WTC11 (cell line): ENCODE data around the gene PROSER3. TPM values are rescaled to one million over a fixed set of nuclear protein-coding genes. Genes with fewer than 3 reads are reported as not detected.

Source experiments
- ATAC-seq: fragments of 200-7000 bp; cut with Tn5 transposase; 2 replicates; pipeline ENCODE4 v1.10.0; 2021; ENCODE audit warnings: mild to moderate bottlenecking, moderate library complexity
- CTCF ChIA-PET: fragments of 300-600 bp; sonication (Branson Sonifier 250); formaldehyde crosslinking; loops from one replicate; lab custom pipeline; 2021; ENCODE audit warnings: antibody characterized with exemption; lab: Charles Lee
- POLR2A ChIA-PET: fragments of 350-600 bp; sonication (Branson Sonifier 250); formaldehyde crosslinking; loops from one replicate; lab custom pipeline; 2021; ENCODE audit warnings: antibody characterized with exemption; lab: Charles Lee
- DNase-seq: peaks from one replicate; pipeline ENCODE4 v3.0.0; 2021; ENCODE audit warnings: low spot score
- H3K27ac Mint-ChIP-seq: 2 replicates; pipeline ENCODE4 v1.8.0; 2021; ENCODE audit warnings: mixed read lengths
- H3K27me3 Mint-ChIP-seq: 2 replicates; pipeline ENCODE4 v1.8.0; 2021; ENCODE audit warnings: low read depth, mild to moderate bottlenecking, moderate library complexity, mixed read lengths
- H3K36me3 Mint-ChIP-seq: 2 replicates; pipeline ENCODE4 v1.8.0; 2021; ENCODE audit warnings: mixed read lengths
- H3K4me1 Mint-ChIP-seq: 2 replicates; pipeline ENCODE4 v1.8.0; 2022; ENCODE audit warnings: mixed read lengths
- H3K4me3 Mint-ChIP-seq: 2 replicates; pipeline ENCODE4 v1.8.0; 2021; ENCODE audit warnings: mild to moderate bottlenecking, moderate library complexity, mixed read lengths
- H3K9me3 Mint-ChIP-seq: 2 replicates; pipeline ENCODE4 v1.8.0; 2021; ENCODE audit warnings: mixed read lengths
- AFF4 ChIP-seq: sonication (generic); formaldehyde crosslinking; IDR thresholded peaks from 2 replicates; pipeline ENCODE4 v1.8.1; 2023; ENCODE audit warnings: mild to moderate bottlenecking, missing genetic modification reagents, borderline replicate concordance
- CDX4 ChIP-seq: fragments of 250-450 bp; sonication (Bioruptor Pico); IDR thresholded peaks from 2 replicates; pipeline ENCODE4 v1.9.0; 2021; ENCODE audit warnings: moderate library complexity, mild to moderate bottlenecking, inconsistent platforms, borderline replicate concordance
- E2F4 ChIP-seq: sonication (generic); formaldehyde crosslinking; IDR thresholded peaks from 2 replicates; pipeline ENCODE4 v1.8.1; 2022; ENCODE audit warnings: low read depth, mild to moderate bottlenecking, moderate library complexity, missing genetic modification reagents, borderline replicate concordance
- FOXK1 ChIP-seq: sonication (generic); formaldehyde crosslinking; IDR thresholded peaks from 2 replicates; pipeline ENCODE4 v1.8.0; 2022; ENCODE audit warnings: mild to moderate bottlenecking, moderate library complexity, missing genetic modification reagents
- KAT7 ChIP-seq: sonication (generic); formaldehyde crosslinking; IDR thresholded peaks from 2 replicates; pipeline ENCODE4 v1.8.1; 2023; ENCODE audit warnings: missing genetic modification reagents, mild to moderate bottlenecking, borderline replicate concordance
- NFE2L1 ChIP-seq: sonication (generic); formaldehyde crosslinking; IDR thresholded peaks from 2 replicates; pipeline ENCODE4 v1.8.1; 2023; ENCODE audit warnings: missing genetic modification reagents
- NR1H2 ChIP-seq: sonication (generic); formaldehyde crosslinking; IDR thresholded peaks from 2 replicates; pipeline ENCODE4 v1.9.0; 2021; ENCODE audit warnings: mild to moderate bottlenecking, moderate library complexity, missing genetic modification reagents
- NR2C2 ChIP-seq: sonication (generic); formaldehyde crosslinking; IDR thresholded peaks from 2 replicates; pipeline ENCODE4 v1.8.0; 2022; ENCODE audit warnings: mild to moderate bottlenecking, missing genetic modification reagents
- SMAD4 ChIP-seq: sonication (generic); formaldehyde crosslinking; IDR thresholded peaks from 2 replicates; pipeline ENCODE4 v1.8.0; 2022; ENCODE audit warnings: mild to moderate bottlenecking, missing genetic modification reagents
- TCF7 ChIP-seq: sonication (generic); formaldehyde crosslinking; IDR thresholded peaks from 2 replicates; pipeline ENCODE4 v1.8.0; 2022; ENCODE audit warnings: mild to moderate bottlenecking, low read depth, missing genetic modification reagents, moderate library complexity
- TP53 ChIP-seq: sonication (generic); formaldehyde crosslinking; IDR thresholded peaks from 2 replicates; pipeline ENCODE4 v1.8.1; 2023; ENCODE audit warnings: mild to moderate bottlenecking, missing genetic modification reagents
- ZNF317 ChIP-seq: sonication (generic); formaldehyde crosslinking; IDR thresholded peaks from 2 replicates; pipeline ENCODE4 v1.8.1; 2023; ENCODE audit warnings: low read depth, mild to moderate bottlenecking, moderate library complexity, missing genetic modification reagents, borderline replicate concordance
- total RNA-seq: library from RNA; stranded (reverse); gene quantifications from 3 replicates; pipeline ENCODE4 v1.2.3, GENCODE V29; 2021
- TF ChIP-seq, protein P1 (sequence below): sonication (generic); formaldehyde crosslinking; IDR thresholded peaks from 2 replicates; pipeline ENCODE4 v1.8.1; 2023; ENCODE audit warnings: mild to moderate bottlenecking, missing genetic modification reagents
- TF ChIP-seq, protein P2 (sequence below): fragments of 250-450 bp; sonication (Bioruptor Pico); IDR thresholded peaks from 2 replicates; pipeline ENCODE4 v1.9.0; 2021; ENCODE audit warnings: mild to moderate bottlenecking
- TF ChIP-seq, protein P3 (sequence below): fragments of 250-450 bp; sonication (Bioruptor Pico); conservative IDR thresholded peaks from 2 replicates; pipeline ENCODE4 v1.9.0; 2021; ENCODE audit warnings: mild to moderate bottlenecking
- TF ChIP-seq, protein P4 (sequence below): sonication (generic); formaldehyde crosslinking; IDR thresholded peaks from 2 replicates; pipeline ENCODE4 v1.8.0; 2023; ENCODE audit warnings: missing genetic modification reagents
- TF ChIP-seq, protein P5 (sequence below): sonication (generic); formaldehyde crosslinking; IDR thresholded peaks from 2 replicates; pipeline ENCODE4 v1.8.1; 2022; ENCODE audit warnings: mild to moderate bottlenecking, moderate library complexity, missing genetic modification reagents
- TF ChIP-seq, protein P6 (sequence below): sonication (generic); formaldehyde crosslinking; IDR thresholded peaks from 2 replicates; pipeline ENCODE4 v1.8.1; 2022; ENCODE audit warnings: mild to moderate bottlenecking, missing genetic modification reagents, moderate library complexity, borderline replicate concordance

Gene PROSER3
- total RNA-seq, 1 experiment from 2014 or later = 32.9 TPM

GRCh38 chr19:35750167-35750566 lies 7.8 kb upstream of the PROSER3 start:
- no peaks in the 10 kb centered on the region for H3K36me3 Mint-ChIP-seq
- POLR2A ChIA-PET = no interaction called here
- H3K4me3 Mint-ChIP-seq = peak overlapping the region; percentile 33; the same call in 1 of the 2 replicates
- no peak overlapping the region for H3K27ac Mint-ChIP-seq
- H3K9me3 Mint-ChIP-seq = no peaks in the 10 kb centered on the region
- peaks cover 6% of the 10 kb centered on the region for H3K27me3 Mint-ChIP-seq
- TF ChIP-seq TCF7 (CRISPR knock-in tag) = no peak
- no peak for TF ChIP-seq KAT7 (CRISPR knock-in tag)
- no peak for TF ChIP-seq SMAD4 (CRISPR knock-in tag)
- TF ChIP-seq, protein P1, sequence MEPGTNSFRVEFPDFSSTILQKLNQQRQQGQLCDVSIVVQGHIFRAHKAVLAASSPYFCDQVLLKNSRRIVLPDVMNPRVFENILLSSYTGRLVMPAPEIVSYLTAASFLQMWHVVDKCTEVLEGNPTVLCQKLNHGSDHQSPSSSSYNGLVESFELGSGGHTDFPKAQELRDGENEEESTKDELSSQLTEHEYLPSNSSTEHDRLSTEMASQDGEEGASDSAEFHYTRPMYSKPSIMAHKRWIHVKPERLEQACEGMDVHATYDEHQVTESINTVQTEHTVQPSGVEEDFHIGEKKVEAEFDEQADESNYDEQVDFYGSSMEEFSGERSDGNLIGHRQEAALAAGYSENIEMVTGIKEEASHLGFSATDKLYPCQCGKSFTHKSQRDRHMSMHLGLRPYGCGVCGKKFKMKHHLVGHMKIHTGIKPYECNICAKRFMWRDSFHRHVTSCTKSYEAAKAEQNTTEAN (CRISPR knock-in tag) = no peak
- TF ChIP-seq AFF4 (CRISPR knock-in tag) = no peak
- TF ChIP-seq NR1H2 = no peak
- no peak for TF ChIP-seq E2F4
- no peak for TF ChIP-seq TP53 (CRISPR knock-in tag)
- TF ChIP-seq, protein P2, sequence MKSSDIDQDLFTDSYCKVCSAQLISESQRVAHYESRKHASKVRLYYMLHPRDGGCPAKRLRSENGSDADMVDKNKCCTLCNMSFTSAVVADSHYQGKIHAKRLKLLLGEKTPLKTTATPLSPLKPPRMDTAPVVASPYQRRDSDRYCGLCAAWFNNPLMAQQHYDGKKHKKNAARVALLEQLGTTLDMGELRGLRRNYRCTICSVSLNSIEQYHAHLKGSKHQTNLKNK (CRISPR knock-in tag) = no peak
- no peak for TF ChIP-seq ZNF317 (CRISPR knock-in tag)
- TF ChIP-seq, protein P3, sequence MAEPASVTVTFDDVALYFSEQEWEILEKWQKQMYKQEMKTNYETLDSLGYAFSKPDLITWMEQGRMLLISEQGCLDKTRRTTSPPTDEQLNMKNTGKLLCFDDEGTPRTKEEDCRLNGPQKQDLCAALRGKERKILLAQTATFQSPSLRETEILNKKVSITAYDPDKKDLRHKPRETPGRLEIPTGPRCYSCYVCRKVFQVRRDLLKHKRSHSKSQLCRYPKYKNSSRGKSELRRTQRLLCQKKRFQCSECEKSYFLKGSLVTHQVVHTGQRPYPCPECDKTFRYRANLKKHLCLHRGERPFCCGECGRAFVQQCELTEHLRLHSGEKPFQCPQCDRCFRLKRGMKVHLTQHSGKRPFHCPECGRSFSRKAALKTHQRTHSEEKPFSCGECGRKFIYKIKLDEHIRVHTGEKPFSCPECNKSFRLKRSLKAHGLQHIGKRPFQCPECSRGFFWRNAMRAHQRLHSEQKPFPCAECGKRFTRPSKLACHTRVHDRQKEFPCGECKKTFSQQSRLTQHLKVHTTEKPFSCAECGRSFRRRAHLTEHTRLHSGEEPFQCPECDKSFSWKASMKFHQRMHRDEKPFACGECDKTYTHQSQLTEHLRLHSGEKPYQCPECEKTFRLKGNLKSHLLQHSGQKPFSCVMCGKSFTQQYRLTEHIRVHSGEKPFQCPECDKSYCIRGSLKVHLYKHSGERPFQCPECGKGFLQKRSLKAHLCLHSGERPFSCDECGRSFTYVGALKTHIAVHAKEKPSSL = no peak
- no peak for TF ChIP-seq CDX4 (CRISPR knock-in tag)
- no peak for ATAC-seq
- no peak for DNase-seq
- CTCF ChIA-PET = interaction anchor here (1.1 kb wide), 1 partner anchor 34 kb away, joined by 3 read pairs; no protein-coding TSS in a partner anchor
- peaks cover 18% of the 10 kb centered on the region for H3K4me1 Mint-ChIP-seq

DNA sequence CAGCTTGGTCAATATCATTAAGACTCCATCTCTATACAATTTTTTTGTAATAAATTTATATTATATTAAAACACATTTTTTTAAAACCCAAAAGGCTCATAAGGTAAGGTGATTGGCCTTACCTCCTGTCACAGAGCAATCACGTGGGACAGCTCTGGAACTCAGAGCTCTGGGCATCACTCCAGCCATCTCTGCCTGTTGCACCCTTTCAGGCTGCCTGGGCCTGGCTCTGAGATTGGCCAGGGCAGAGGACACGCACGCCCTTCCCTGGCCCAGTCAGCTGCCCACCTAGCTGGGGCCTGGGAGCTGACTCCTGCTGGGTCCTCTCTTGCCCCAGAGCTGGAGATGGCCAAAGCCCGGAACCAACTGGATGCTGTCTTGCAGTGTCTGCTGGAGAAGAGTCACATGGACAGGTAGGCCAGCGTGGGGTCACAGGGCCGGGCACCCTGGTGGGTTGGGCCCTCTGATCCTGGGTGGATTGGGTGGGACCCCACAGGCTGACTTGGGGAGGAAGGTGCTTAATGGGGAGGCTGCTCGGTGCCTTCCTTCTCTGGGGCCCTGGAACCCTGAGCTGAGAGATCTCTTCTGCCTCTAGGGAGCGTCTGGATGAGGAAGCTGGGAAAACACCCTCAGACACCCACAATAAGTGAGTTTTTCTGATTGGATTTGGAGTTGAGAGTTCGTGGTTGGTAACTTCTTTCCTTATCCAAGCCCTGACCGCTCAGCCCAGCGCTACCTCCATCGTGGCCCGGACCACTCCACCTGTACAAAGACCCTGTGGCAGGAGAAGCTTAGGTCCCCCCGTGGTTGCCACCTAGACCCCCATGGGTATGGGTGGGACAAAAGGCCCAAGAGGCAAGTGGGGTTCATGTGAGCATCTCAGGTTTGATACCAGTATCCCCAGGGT lies 5.9 kb upstream of the PROSER3 start:
- Mint-ChIP-seq H3K4me1 (peaks cover 19% of the 10 kb centered on the region), H3K27ac (no peak overlapping the region), H3K27me3 (peaks cover 22% of the 10 kb centered on the region), H3K9me3 (no peaks in the 10 kb centered on the region), H3K36me3 (no peaks in the 10 kb centered on the region), H3K4me3 (no peak overlapping the region)
- no peak for DNase-seq
- ChIA-PET POLR2A (interaction anchor here (1.6 kb wide), 1 partner anchor 118 kb away, joined by 4 read pairs; no protein-coding TSS in a partner anchor), CTCF (interaction anchor here (0.6 to 1.2 kb wide), 3 partner anchors 32 to 108 kb away, joined by 3 read pairs; no protein-coding TSS in a partner anchor)
- no peak for ATAC-seq
- TF ChIP-seq NR2C2 (CRISPR knock-in tag) = no peak
- TF ChIP-seq NFE2L1 = no peak
- TF ChIP-seq, protein P4, sequence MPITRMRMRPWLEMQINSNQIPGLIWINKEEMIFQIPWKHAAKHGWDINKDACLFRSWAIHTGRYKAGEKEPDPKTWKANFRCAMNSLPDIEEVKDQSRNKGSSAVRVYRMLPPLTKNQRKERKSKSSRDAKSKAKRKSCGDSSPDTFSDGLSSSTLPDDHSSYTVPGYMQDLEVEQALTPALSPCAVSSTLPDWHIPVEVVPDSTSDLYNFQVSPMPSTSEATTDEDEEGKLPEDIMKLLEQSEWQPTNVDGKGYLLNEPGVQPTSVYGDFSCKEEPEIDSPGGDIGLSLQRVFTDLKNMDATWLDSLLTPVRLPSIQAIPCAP (CRISPR knock-in tag) = no peak
- no peak for TF ChIP-seq TCF7 (CRISPR knock-in tag)
- TF ChIP-seq, protein P5, sequence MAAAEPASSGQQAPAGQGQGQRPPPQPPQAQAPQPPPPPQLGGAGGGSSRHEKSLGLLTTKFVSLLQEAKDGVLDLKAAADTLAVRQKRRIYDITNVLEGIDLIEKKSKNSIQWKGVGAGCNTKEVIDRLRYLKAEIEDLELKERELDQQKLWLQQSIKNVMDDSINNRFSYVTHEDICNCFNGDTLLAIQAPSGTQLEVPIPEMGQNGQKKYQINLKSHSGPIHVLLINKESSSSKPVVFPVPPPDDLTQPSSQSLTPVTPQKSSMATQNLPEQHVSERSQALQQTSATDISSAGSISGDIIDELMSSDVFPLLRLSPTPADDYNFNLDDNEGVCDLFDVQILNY (CRISPR knock-in tag) = no peak
- TF ChIP-seq, protein P6, sequence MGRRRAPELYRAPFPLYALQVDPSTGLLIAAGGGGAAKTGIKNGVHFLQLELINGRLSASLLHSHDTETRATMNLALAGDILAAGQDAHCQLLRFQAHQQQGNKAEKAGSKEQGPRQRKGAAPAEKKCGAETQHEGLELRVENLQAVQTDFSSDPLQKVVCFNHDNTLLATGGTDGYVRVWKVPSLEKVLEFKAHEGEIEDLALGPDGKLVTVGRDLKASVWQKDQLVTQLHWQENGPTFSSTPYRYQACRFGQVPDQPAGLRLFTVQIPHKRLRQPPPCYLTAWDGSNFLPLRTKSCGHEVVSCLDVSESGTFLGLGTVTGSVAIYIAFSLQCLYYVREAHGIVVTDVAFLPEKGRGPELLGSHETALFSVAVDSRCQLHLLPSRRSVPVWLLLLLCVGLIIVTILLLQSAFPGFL = no peak
- TF ChIP-seq CDX4 (CRISPR knock-in tag) = no peak
- TF ChIP-seq FOXK1 (CRISPR knock-in tag) = no peak
